Body of pancreas (tissue), 4 donors: Measurements from ENCODE around the gene LNPEP.

ENCODE experiments used
- POLR2A ChIP-seq, 3 donors: fragments of 450-650 bp; IDR thresholded peaks; one replicate each; pipeline ENCODE4 v1.6.1; 2016; ENCODE audit warnings: antibody characterized with exemption in 3 of 3, mild to moderate bottlenecking in 2 of 3
- TF ChIP-seq, protein P1 (sequence below), 7 experiments: fragments of 450-650 bp in 4 of 7; fragments of 200-600 bp in 3 of 7; sonication (generic) in 3 of 7; IDR thresholded peaks; one replicate each; pipeline ENCODE4 v1.5.1; 2016 to 2019; ENCODE audit warnings: antibody characterized with exemption in 7 of 7

DNA sequence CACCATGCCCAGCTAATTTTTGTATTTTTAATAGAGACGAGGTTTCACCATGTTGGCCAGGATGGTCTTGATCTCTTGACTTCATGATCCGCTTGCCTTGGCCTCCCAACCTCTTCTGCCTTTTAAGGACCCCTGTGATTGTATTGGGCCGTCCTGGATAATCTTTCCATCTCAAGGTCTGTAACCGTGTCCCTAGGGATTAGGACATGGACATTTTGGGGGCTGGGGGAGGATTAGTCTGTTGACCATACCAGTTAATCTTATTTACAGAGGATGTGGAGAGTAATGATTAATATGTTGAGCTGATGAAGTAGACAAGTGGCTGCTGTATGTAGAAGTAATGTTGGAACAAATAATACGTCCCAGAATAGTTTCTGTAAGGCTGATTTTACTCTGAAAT is 23.1 kb downstream of the LNPEP start:
- TF ChIP-seq, protein P1, sequence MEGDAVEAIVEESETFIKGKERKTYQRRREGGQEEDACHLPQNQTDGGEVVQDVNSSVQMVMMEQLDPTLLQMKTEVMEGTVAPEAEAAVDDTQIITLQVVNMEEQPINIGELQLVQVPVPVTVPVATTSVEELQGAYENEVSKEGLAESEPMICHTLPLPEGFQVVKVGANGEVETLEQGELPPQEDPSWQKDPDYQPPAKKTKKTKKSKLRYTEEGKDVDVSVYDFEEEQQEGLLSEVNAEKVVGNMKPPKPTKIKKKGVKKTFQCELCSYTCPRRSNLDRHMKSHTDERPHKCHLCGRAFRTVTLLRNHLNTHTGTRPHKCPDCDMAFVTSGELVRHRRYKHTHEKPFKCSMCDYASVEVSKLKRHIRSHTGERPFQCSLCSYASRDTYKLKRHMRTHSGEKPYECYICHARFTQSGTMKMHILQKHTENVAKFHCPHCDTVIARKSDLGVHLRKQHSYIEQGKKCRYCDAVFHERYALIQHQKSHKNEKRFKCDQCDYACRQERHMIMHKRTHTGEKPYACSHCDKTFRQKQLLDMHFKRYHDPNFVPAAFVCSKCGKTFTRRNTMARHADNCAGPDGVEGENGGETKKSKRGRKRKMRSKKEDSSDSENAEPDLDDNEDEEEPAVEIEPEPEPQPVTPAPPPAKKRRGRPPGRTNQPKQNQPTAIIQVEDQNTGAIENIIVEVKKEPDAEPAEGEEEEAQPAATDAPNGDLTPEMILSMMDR (IDR thresholded peaks at IDR 0.05) = no peak
- TF ChIP-seq POLR2A (IDR thresholded peaks at IDR 0.05) = no peak
